OCI-LY3 (cell line): ENCODE measurements around the gene CACNA1F.

Experiments used
- H2AFZ ChIP-seq: fragments of 200-600, 300-600 bp; shearing (Covaris generic); 2 replicates; pipeline ENCODE4 v1.6.0; 2014; ENCODE audit warnings: antibody characterized with exemption, low read depth, low read length
- H3K27ac ChIP-seq: fragments of 200-600, 300-600 bp; sonication (generic); 2 replicates; pipeline ENCODE4 v1.5.1; 2014; ENCODE audit warnings: mild to moderate bottlenecking, low read length, moderate library complexity, mixed read lengths
- H3K27me3 ChIP-seq: fragments of 200-600, 300-600 bp; sonication (generic); 2 replicates; pipeline ENCODE4 v1.6.1; 2014; ENCODE audit warnings: low read depth, low read length, mixed read lengths
- H3K36me3 ChIP-seq: fragments of 200-600, 300-600 bp; sonication (generic); replicated peaks from 2 replicates; pipeline ENCODE3; 2014; ENCODE audit warnings: low read depth, low read length, mixed read lengths
- H3K4me1 ChIP-seq: fragments of 300-600, 200-600 bp; sonication (generic); 2 replicates; pipeline ENCODE4 v1.6.1; 2014; ENCODE audit warnings: low read length, mixed read lengths
- H3K4me2 ChIP-seq: fragments of 200-600, 300-600 bp; sonication (generic); 2 replicates; pipeline ENCODE4 v1.6.1; 2014; ENCODE audit warnings: low read length, mixed read lengths
- H3K4me3 ChIP-seq: fragments of 300-600, 200-600 bp; sonication (generic); 2 replicates; pipeline ENCODE4 v1.5.1; 2014; ENCODE audit warnings: antibody characterized with exemption, mild to moderate bottlenecking, low read length, moderate library complexity
- H3K79me2 ChIP-seq: fragments of 300-600, 200-600 bp; shearing (Covaris generic); 2 replicates; pipeline ENCODE4 v1.6.1; 2014; ENCODE audit warnings: mild to moderate bottlenecking, low read length, mixed read lengths
- H3K9ac ChIP-seq: fragments of 300-600, 200-600 bp; shearing (Covaris generic); 2 replicates; pipeline ENCODE4 v1.6.0; 2014; ENCODE audit warnings: mild to moderate bottlenecking, low read length, moderate library complexity
- H3K9me3 ChIP-seq: fragments of 200-600, 300-600 bp; shearing (Covaris generic); 2 replicates; pipeline ENCODE4 v1.6.1; 2014; ENCODE audit warnings: low read length, mixed read lengths; ENCODE audit not compliant: insufficient read depth
- H4K20me1 ChIP-seq: fragments of 200-600, 300-600 bp; sonication (generic); 2 replicates; pipeline ENCODE4 v1.6.1; 2016; ENCODE audit warnings: low read length, mixed read lengths; ENCODE audit not compliant: insufficient read depth
- EZH2phosphoT487 ChIP-seq: fragments of 200-600 bp; shearing (Covaris generic); IDR thresholded peaks from 2 replicates; pipeline ENCODE4 v1.6.1; 2018; ENCODE audit warnings: antibody characterized with exemption, mixed run types, low read depth
- TF ChIP-seq, protein P1 (sequence below): fragments of 200-600, 300-600 bp; sonication (generic); IDR thresholded peaks from 2 replicates; pipeline ENCODE4 v1.5.1; 2014; ENCODE audit warnings: antibody characterized with exemption, low read length, low read depth

CACNA1F gene

DNA sequence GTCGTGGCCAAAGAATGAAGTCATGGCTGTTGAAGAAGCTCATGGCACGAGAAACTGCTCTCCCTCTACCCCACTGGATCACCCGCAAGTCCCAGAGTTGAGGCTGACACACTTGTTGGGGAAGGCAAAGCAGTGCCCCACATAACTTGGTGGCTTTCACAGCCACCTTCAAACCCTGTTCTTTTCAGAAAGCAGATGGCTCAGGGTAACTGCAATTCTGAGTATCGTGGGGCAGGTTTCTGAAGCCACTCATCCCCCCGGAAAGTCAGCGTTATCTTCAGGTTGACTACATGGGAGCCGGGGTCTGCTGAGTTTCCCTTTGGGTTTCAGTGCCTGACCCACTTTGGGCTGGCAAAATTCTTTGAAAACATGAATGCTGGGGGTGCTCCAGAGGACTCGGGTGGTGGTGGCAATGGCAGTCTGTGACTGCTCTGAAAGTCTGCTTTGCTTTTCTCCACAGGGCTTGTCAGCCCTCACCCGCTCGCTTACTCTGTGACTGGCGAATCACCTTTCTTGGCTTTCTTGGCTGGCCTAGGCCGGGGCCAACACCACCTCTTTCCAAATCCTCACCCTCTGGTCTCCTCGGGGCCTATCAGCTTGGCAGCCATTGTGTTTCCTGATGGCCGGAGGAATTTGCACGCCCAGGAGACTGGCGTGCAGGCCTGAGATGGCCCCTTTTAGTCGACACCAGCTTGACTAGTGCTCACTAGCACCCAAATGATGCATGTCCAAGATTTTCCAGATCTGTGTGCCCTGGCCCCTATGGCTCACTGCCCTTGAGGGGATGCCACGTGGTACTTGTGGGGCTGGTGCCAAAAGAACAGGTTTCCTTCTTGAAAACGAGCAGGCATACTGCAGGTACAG lies 43.8 kb upstream of the CACNA1F start:
- Histone ChIP-seq H3K4me3 (no peak overlapping the region), H3K4me2 (no peak overlapping the region), H3K79me2 (peaks cover 11% of the 10 kb centered on the region), H3K9me3 (no peaks in the 10 kb centered on the region), H2AFZ (no peak overlapping the region), H3K27me3 (no peaks in the 10 kb centered on the region), H3K4me1 (no peaks in the 10 kb centered on the region), H4K20me1 (no peaks in the 10 kb centered on the region), H3K27ac (no peak overlapping the region), H3K36me3 (peaks cover 3% of the 10 kb centered on the region), H3K9ac (no peak overlapping the region)
- TF ChIP-seq EZH2phosphoT487, result no peak
- TF ChIP-seq, protein P1, sequence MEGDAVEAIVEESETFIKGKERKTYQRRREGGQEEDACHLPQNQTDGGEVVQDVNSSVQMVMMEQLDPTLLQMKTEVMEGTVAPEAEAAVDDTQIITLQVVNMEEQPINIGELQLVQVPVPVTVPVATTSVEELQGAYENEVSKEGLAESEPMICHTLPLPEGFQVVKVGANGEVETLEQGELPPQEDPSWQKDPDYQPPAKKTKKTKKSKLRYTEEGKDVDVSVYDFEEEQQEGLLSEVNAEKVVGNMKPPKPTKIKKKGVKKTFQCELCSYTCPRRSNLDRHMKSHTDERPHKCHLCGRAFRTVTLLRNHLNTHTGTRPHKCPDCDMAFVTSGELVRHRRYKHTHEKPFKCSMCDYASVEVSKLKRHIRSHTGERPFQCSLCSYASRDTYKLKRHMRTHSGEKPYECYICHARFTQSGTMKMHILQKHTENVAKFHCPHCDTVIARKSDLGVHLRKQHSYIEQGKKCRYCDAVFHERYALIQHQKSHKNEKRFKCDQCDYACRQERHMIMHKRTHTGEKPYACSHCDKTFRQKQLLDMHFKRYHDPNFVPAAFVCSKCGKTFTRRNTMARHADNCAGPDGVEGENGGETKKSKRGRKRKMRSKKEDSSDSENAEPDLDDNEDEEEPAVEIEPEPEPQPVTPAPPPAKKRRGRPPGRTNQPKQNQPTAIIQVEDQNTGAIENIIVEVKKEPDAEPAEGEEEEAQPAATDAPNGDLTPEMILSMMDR, result no peak

DNA sequence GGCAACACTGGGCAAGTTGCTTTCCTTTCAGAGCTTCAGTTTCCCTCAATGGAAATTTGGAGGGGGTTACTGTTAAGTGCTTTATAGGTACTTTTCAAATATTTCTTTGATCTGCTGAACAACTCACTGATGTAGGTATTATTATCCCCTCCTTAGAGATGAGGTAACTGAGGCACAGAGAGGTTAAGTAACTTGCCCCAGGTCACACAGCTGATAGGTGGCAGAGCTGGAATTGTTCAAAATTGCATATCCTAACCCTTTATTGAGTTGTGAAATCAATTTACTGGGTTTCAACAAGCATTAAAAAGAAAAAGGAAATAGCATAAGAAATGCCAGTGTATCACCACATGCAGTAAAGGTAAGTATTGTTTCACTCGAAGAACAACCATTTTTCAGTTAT lies 43.1 kb upstream of the CACNA1F start:
- H3K4me1 ChIP-seq, result peaks cover 2% of the 10 kb centered on the region; the same call in 1 of the 2 replicates
- H3K27me3 ChIP-seq, result no peaks in the 10 kb centered on the region
- no peak overlapping the region for H3K9ac ChIP-seq
- peaks cover 5% of the 10 kb centered on the region for H3K36me3 ChIP-seq
- no peaks in the 10 kb centered on the region for H3K9me3 ChIP-seq
- H2AFZ ChIP-seq, result no peak overlapping the region
- TF ChIP-seq EZH2phosphoT487, result no peak
- TF ChIP-seq, protein P1, result no peak
- H3K4me3 ChIP-seq, result no peak overlapping the region
- H4K20me1 ChIP-seq, result no peaks in the 10 kb centered on the region
- H3K4me2 ChIP-seq, result no peak overlapping the region
- H3K79me2 ChIP-seq, result peaks cover 18% of the 10 kb centered on the region
- H3K27ac ChIP-seq, result no peak overlapping the region

DNA sequence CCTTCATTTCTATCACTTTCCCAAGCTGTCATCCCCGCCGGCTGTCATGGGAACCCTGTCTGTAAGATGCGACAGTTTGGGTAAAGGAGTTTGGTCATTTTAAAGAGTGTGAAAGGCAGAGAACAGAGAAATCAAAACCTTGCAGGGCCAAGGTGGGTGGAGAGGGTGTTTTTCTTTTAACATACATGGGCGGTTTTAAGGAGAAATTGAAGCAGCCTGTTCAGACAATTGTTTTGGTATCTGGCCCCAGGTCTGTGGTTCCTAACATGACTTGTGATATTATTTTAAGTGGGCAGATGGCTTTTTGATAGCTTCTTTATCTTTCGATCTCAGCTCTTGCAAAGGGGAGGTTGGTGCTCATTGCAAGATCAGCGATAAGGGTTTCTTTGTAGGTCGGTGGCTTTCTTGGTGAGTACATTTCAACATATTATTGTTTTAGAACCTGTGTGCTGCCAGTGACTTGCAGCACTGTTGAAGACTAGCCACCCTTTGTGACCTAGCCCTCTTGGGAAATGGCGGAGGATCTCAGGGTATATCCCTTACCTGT lies 40.1 kb upstream of the CACNA1F start:
- Histone ChIP-seq H3K4me2 (no peak overlapping the region), H3K79me2 (peaks cover 31% of the 10 kb centered on the region), H3K9ac (no peak overlapping the region), H3K27me3 (no peaks in the 10 kb centered on the region), H3K36me3 (peaks cover 8% of the 10 kb centered on the region), H3K4me1 (peaks cover 11% of the 10 kb centered on the region), H4K20me1 (no peaks in the 10 kb centered on the region), H3K27ac (no peak overlapping the region), H3K4me3 (no peak overlapping the region), H2AFZ (no peak overlapping the region), H3K9me3 (no peaks in the 10 kb centered on the region)
- TF ChIP-seq EZH2phosphoT487, result no peak
- TF ChIP-seq, protein P1, result no peak

DNA sequence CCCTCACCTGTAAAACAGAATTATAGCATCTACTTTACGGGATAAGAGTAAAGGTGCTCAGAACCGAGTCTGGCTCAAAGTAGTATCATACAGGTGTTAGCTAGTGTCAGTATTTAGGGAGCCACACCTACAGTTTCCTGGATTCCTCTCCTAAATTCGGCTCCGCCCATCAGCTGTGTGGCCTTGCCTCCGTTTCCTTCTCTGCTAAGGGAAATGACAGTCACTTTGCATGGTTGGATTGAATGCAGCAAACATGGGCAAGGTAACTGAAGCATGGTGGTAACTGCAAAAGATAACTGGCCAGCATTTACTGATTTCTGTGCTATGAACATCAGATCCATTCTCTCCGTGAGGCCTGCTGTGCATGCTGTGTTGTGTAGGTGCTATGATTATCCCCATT lies 39.3 kb upstream of the CACNA1F start:
- Histone ChIP-seq H3K36me3 (peaks cover 8% of the 10 kb centered on the region), H3K27me3 (no peaks in the 10 kb centered on the region), H3K79me2 (peaks cover 31% of the 10 kb centered on the region), H2AFZ (no peak overlapping the region), H3K4me2 (no peak overlapping the region), H3K9ac (no peak overlapping the region), H3K4me1 (peaks cover 15% of the 10 kb centered on the region), H3K9me3 (no peaks in the 10 kb centered on the region), H3K4me3 (no peak overlapping the region), H4K20me1 (no peaks in the 10 kb centered on the region), H3K27ac (no peak overlapping the region)
- no peak for TF ChIP-seq EZH2phosphoT487
- TF ChIP-seq, protein P1, result no peak
